HG02981 (cell line): Measurements from ENCODE around the gene RSPH6A.

Source experiments
- ATAC-seq: cut with Tn5 transposase; IDR thresholded peaks from one replicate; pipeline ENCODE4 v1.9.1; 2021; ENCODE audit warnings: mild to moderate bottlenecking, moderate library complexity; ENCODE audit not compliant: unreplicated experiment

RSPH6A gene

GRCh38 chr19:45781214-45782161 lies 33.6 kb downstream of the RSPH6A start:
- no peak for ATAC-seq

DNA sequence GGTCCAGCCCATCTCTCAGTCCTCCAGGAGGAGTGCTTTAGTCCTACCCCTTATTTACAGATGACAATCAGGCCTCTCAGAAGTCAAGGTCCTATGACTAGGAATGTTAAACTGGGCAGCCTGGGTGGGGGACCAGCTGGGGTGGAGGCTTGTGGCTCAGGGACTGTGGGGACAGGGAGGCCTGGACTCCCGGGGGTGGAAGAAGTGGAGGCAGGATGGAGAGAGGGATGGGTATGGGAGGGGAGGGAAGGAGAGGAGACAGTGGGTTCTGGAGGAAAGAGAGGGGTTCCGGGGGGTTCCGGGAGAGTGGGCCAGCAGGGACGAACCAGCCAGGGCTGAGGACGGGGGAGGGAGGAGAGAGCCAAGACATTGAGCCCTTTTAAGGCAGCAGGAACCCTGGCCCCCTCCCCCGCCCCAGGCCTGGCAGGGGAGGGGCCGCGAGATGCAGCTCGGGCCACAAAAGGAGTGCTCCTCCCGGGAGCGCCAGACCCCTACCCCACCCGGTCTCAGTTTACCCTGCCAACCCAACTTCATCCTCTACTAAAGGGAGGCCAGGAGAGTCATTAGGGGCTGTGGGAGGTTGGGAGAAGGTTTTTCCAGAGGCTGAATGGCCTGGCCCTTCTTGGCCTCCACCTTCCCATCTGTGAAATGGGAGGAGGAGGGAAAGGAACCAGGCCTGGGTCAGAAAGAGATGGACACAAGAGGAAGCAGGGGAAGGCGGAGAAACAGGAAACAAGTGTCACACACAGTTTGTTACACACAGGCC lies 34.5 kb downstream of the RSPH6A start:
- ATAC-seq, result no peak

DNA sequence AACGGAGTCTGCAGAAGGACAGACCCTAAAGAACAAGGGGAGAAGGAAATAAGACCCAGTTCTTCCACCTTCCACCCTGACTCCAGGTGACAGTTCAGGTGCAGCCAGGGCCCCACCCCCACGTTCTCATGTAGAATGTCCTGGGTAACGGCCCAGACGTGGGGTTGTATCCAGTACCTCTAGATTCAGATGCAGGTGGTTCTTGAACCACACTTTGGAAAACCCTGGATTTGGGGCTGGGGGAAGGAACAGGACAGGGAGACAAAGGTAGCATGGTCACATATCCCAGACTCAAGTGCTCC lies 35.0 kb downstream of the RSPH6A start:
- no peak for ATAC-seq

DNA sequence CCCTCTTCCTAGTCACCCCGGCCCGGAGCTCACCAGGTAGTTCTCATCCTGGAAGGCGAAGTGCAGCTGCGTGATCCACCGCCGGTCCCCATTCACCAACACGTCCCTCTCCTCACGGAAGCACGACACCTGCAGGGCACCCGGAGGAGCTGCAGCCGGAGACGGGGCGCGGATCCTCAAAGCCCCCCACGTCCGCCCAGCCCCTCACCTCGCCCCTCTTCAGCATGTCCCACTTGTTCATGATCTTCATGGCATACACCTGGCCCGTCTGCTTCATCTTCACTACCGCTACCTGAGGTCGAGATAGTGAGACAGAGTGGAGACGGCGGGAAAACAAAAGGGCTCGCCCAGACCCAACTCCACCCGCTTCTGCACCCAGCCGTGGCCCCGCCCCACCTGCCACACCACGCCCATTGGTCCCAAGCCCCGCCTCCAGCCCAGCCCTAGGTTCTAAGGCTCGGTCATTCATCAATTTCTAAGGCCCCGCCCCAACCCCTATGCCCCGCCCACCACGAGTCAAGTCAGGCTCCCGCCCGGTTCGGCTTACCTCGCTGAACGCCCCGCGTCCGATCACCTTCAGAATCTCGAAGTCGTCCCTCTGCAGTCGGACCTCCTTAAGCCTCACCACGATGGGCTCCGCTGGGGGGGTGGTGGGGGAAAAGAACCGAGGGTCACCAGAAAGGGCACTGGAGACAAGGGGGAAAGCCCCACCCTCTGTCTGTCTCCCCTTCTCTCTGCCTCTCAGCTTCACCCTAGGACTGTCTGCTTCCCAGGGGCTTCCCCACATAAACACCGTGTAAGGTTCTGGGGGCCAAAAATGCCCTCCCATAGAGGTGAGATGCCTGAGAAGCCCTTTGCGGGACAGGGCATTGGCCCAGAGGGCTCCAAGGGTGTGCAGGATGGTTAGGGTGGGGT lies 35.6 kb downstream of the RSPH6A start:
- peak; percentile 70 for ATAC-seq

GRCh38 chr19:45778010-45778661 lies 37.0 kb downstream of the RSPH6A start:
- ATAC-seq, result no peak

DNA sequence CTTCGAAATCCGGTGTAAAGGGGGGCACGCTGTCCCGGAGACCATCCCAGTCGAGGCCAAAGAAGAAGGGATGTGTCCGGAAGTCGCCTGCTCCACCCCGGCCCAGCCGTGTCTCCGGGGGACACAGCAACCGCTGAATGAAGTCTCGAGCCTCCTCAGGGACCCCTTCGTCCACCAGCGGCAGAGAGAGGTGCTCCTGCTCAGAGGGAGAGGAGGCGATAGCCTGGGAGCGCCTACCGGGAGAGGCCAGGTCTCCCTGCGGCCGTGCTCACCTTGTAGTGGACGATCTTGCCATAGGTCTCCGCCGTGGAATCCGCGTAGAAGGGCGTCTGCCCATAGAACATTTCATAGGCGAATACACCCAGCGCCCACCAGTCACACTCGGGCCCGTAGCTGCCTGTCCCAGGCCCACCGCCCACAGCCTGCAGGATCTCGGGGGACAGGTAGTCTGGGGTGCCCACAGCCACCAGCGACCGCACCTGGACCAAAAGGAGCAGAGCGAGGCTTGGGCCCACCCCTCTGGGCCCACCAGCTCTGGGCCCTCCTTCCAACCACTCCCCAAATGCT lies 37.6 kb downstream of the RSPH6A start:
- no peak for ATAC-seq

DNA sequence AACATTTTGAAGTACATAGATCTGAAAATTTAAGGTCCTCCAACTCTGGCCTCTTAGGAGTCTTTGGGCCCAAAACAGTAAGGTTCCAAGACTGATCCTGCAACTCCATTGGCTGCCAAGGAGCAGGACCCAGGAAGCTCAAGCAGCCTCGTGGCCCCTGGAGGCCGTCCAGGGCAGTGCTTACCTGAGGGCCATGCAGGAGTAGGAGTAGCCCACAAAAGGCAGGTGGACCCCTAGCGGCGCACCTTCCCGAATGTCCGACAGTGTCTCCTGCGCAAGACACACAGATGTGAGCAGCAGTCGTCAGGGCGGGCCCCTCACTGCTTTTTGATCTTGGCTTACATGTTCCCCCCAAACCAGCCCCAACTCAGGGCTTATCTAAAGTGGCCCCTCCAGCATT lies 40.3 kb downstream of the RSPH6A start:
- no peak for ATAC-seq

GRCh38 chr19:45773384-45773783 lies 41.7 kb downstream of the RSPH6A start:
- no peak for ATAC-seq

DNA sequence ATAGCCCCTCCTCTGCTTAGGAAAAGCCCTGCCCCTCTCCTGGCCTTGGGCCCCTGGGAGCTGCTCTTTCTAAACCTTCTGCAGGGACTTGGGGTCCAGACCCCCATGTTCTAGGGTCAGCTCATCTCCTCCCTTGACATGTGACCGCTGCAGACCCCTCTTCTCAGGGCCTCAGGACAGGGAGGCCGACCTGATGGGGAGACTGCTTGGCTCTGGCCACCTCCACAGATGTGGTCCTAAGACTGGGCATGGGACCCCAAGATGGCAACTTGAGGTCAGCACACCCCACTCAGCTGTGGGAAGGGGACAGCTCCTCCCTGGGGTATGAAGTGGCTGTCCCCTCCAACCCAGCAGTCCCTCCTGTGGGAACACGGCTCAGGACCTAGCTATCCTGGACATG lies 42.2 kb downstream of the RSPH6A start:
- ATAC-seq, result no peak

- ATAC-seq, result no peak
These were observed 42.8 kb downstream of the RSPH6A start for GRCh38 chr19:45772130-45772840.

DNA sequence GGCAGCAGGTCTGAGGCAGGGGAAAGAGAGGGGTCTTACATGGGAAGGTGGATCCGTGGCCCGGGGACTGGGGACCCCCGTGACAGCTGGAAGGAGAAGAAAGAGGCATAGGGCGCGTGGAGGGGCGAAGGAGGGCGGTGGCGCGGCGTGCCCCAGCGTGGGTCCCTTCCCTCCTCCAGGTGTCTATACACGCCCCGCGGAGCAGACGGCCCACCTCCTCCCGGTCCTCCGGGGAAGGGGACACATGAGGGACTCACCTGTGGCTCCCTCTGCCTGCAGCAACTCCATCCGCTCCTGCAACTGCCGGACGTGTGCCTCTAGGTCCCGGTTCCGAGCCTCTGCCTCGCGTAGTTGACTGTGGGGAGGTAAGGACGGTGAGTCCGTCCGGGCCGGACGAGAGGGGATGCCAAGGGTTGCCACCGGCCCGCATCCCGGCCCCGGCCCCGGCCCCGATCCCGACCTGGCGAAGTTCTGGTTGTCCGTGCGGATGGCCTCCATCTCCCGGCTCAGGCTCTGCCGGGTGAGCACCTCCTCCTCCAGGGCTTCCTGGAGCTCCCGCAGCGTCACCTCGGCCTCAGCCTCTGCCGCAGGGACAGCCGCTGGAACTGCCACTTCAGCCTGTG lies 43.7 kb downstream of the RSPH6A start:
- ATAC-seq, result no peak

GRCh38 chr19:45770192-45771101 lies 44.7 kb downstream of the RSPH6A start:
- peak; percentile 53 for ATAC-seq

DNA sequence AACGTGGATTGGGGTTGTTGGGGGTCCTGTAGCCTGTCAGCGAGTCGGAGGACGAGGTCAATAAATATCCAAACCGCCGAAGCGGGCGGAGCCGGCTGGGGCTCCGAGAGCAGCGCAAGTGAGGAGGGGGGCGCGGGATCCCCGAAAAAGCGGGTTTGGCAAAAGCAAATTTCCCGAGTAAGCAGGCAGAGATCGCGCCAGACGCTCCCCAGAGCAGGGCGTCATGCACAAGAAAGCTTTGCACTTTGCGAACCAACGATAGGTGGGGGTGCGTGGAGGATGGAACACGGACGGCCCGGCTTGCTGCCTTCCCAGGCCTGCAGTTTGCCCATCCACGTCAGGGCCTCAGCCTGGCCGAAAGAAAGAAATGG lies 45.3 kb downstream of the RSPH6A start:
- no peak for ATAC-seq

DNA sequence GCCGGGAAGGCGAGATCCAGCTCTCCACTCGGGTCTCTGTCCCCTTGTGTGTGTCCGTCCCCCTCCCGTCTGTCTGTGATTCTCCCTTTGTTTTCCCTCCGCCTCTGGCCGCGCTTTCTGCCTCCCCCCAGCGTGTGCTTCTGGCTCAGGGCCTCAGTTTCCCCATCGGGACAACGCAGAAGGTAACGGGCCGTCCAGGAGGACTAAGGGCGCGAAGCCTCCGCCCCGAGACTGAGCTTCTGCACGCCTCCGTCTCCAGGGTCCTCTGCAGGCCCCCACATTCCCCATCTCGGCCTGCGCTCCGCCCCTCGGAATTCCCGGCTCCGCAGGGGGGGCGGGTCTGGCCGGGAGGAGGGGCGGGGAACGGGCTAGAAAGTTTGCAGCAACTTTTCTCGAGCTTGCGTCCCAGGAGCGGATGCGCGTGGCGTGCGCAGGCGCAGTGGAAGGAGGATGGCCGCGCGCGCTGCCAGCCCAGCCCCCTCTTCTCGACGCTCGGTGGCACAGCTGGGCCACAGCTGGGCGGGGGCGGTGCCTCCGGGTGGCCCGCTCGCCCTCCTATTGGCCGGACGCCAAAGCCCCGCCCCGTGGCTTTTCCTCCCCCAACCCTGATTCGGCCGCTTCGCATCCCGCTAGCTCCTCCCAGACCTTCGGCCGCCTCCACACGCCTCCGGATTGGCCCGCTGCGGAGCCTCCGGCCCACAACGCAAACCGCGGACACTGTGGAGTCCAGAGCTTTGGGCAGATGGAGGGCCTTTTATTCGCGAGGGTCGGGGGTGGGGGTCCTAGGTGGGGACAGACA lies 45.9 kb downstream of the RSPH6A start, which contains the start of gene SIX5:
SIX5 (minus strand) TSS at position 269 of the 799 bp plus-strand sequence. CDS start 408 bp downstream, outside the sequence.
- peak; percentile 56 for ATAC-seq

- ATAC-seq, result no peak
These were observed 46.5 kb downstream of the RSPH6A start for GRCh38 chr19:45768655-45768983.

DNA sequence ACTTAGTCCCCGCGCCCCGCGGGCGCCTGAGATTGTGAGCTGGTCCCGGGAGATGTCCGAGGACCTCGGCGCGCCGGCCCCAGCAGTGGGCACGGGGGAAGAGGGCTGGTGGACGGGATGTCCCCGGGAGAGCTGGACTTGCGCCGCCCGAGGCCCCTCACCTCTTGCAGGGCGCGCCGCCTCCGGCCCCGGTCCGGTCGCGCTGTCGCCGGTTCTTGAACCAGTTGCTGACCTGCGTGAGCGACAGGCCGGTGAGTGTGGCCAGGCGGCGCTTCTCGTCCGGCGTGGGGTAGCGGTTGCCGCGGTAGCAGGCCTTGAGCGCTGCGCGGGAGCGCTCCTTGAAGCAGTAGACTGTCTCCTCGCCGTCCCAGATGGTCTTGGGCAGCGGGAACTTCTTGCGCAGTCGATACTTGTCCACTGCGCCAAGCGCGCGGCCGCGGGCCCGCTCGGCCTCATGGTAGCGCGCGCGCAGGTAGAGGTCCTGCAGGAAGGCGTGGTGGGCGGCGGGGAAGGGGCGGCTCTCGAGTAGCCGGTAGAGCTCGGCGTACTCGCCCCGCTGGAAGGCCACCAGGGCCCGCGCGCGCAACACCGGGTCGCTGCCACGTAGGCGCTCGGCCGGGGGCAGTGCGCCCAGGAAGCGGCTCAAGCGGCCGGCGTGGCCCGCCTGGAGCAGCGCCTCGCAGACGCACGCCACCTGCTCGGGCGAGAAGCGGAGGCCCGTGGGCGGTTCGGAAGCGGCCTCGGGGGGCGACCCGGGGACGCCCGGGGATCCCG lies 47.0 kb downstream of the RSPH6A start:
- ATAC-seq, result no peak
